Prostate gland (tissue), 2 donors: ENCODE data around the gene FAM110D. TPM values are rescaled to one million over a fixed set of nuclear protein-coding genes. Genes with fewer than 3 reads are reported as not detected.

ENCODE experiments used
- DNase-seq: peaks from one replicate; pipeline ENCODE4 v3.0.0-alpha.2; 2019; ENCODE audit warnings: low spot score
- H3K27ac ChIP-seq, 2 donors: fragments of 200-600 bp; sonication (generic); 2 replicates each; pipeline ENCODE4 v1.5.1; 2017 to 2019
- H3K27me3 ChIP-seq: fragments of 200-600 bp; sonication (generic); replicated peaks from 2 replicates; pipeline ENCODE4 v1.5.1; 2019; ENCODE audit not compliant: insufficient read depth
- H3K36me3 ChIP-seq, 2 donors: fragments of 200-600 bp; sonication (generic); 1 replicate in 1 of 2; 2 replicates in 1 of 2; pipeline versions ENCODE4 v1.5.1 to v1.8.1; 2017 to 2019
- H3K4me1 ChIP-seq: fragments of 200-600 bp; sonication (generic); replicated peaks from 2 replicates; pipeline ENCODE4 v1.5.1; 2019
- H3K4me3 ChIP-seq, 2 donors: fragments of 200-600 bp; sonication (generic); 2 replicates each; pipeline ENCODE4 v1.5.1; 2017 to 2019
- H3K9me3 ChIP-seq: fragments of 200-600 bp; sonication (generic); 2 replicates; pipeline ENCODE4 v1.5.1; 2017
- CTCF ChIP-seq, 4 experiments: fragments of 200-600 bp in 2 of 4; fragments of 450-650 bp in 2 of 4; sonication (generic) in 2 of 4; IDR thresholded peaks; 1 replicate in 3 of 4; 2 replicates in 1 of 4; pipeline ENCODE4 v1.5.1; 2016 to 2019; ENCODE audit warnings: antibody characterized with exemption in 4 of 4, mild to moderate bottlenecking in 2 of 4, moderate library complexity in 2 of 4
- POLR2A ChIP-seq: fragments of 450-650 bp; IDR thresholded peaks from one replicate; pipeline ENCODE4 v1.6.1; 2016; ENCODE audit warnings: antibody characterized with exemption, mild to moderate bottlenecking
- POLR2AphosphoS5 ChIP-seq: sonication (generic); formaldehyde crosslinking; IDR thresholded peaks from one replicate; pipeline ENCODE4 v1.6.1; 2017; ENCODE audit warnings: antibody characterized with exemption
- WGBS: methylation state at CpG from one replicate; pipeline ENCODE4 v1.1.5; 2018; 5-methylcytosine and 5-hydroxymethylcytosine counted together
- intact Hi-C: fragments of 100-400 bp; cut with DNase I; formaldehyde crosslinking; loops from one replicate; pipeline ENCODE4 v1.14.2; 2022
- total RNA-seq, 2 donors: library from RNA; depleted of rRNA; stranded (reverse); fragments of >200 nt; gene quantifications; one replicate each; pipeline ENCODE4 v1.1.0, GENCODE V29; 2016

FAM110D gene
- total RNA-seq, 2 donors from 2014 or later: 3.8 to 5.9 TPM

DNA sequence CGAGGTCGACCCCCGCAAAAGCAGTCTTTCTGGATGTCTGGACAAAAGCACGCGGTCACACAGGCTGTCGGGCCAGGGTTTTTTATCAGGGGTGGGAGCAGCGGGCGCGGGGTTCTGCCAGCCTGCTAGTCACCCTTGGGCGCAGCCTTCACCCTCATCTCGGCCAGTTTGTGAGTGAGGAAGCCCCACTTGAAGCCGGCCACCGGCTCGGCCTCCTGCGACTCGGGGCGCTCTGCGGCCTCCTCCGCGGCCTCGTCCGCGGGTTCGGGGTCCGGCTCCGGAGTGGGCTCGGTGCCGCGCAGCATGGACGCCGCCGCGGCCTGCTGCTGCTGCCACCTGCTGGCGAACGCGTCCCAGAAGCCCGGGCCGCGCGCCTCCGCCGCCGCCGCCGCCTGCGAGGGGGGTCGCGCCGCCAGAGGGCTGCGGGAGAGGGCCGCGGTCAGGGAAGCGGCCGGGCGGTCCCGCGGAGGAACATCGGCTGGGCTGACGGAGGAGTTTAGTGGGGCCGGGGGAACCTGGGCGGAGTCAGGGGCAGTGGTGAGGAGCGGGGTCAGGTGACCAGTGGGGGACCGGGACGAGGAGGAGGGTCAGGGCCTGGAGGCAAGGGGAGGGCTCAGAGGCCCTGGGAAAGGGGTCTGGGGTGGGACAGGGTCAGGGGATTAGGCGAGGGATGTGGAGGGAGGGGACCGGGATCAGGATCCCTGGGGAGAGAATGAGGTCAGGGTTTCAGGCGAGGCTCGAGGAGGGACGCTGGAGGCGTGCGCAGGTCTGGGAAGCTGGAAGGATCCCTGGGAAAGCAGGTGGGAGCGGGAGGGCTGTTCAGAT, 5.4 kb downstream of the FAM110D start:
- Histone ChIP-seq H3K36me3 (no peaks in the 10 kb centered on the region), H3K4me3 (peak overlapping the region; percentile 26 to 31), H3K4me1 (peaks cover 4% of the 10 kb centered on the region), H3K9me3 (no peaks in the 10 kb centered on the region), H3K27ac (no peak overlapping the region), H3K27me3 (no peaks in the 10 kb centered on the region)
- no peak for DNase-seq
- intact Hi-C loops: loop anchor here (5.0 kb wide), 1 partner anchor 62 kb away; no protein-coding TSS in a partner anchor
- peak; percentile 40 to 83 (median 50) for TF ChIP-seq CTCF (IDR thresholded peaks at IDR 0.05)
- TF ChIP-seq POLR2AphosphoS5: no peak
- 19% methylated on average over 40 of the region's 72 CpGs for WGBS

GRCh38 chr1:26164861-26165842, 6.3 kb downstream of the FAM110D start:
- no peak overlapping the region for H3K27ac ChIP-seq
- 71% methylated on average over 19 of the region's 19 CpGs for WGBS
- intact Hi-C loops: loop anchor here (5.0 kb wide), 2 partner anchors 63 to 157 kb away; no protein-coding TSS in a partner anchor

GRCh38 chr1:26166719-26167281, 7.9 kb downstream of the FAM110D start:
- Histone ChIP-seq H3K9me3 (no peaks in the 10 kb centered on the region), H3K27ac (no peak overlapping the region), H3K27me3 (no peaks in the 10 kb centered on the region), H3K36me3 (no peaks in the 10 kb centered on the region), H3K4me1 (no peaks in the 10 kb centered on the region), H3K4me3 (no peak overlapping the region)
- intact Hi-C loops: loop anchor here (5.0 kb wide), 1 partner anchor 156 kb away; no protein-coding TSS in a partner anchor
- TF ChIP-seq POLR2A: no peak
- no peak for TF ChIP-seq POLR2AphosphoS5
- no peak for TF ChIP-seq CTCF (IDR thresholded peaks at IDR 0.05)
- DNase-seq: no peak
- WGBS: 75% methylated on average over 4 of the region's 4 CpGs

More at GRCh38 chr1:26164861-26165842, 6.3 kb downstream of the FAM110D start:
- Histone ChIP-seq H3K4me1 (peaks cover 4% of the 10 kb centered on the region), H3K36me3 (no peaks in the 10 kb centered on the region), H3K27me3 (no peaks in the 10 kb centered on the region), H3K4me3 (no peak overlapping the region), H3K9me3 (no peaks in the 10 kb centered on the region)
- no peak for TF ChIP-seq CTCF (IDR thresholded peaks at IDR 0.05)
- TF ChIP-seq POLR2A: no peak
- no peak for TF ChIP-seq POLR2AphosphoS5
- no peak for DNase-seq

DNA sequence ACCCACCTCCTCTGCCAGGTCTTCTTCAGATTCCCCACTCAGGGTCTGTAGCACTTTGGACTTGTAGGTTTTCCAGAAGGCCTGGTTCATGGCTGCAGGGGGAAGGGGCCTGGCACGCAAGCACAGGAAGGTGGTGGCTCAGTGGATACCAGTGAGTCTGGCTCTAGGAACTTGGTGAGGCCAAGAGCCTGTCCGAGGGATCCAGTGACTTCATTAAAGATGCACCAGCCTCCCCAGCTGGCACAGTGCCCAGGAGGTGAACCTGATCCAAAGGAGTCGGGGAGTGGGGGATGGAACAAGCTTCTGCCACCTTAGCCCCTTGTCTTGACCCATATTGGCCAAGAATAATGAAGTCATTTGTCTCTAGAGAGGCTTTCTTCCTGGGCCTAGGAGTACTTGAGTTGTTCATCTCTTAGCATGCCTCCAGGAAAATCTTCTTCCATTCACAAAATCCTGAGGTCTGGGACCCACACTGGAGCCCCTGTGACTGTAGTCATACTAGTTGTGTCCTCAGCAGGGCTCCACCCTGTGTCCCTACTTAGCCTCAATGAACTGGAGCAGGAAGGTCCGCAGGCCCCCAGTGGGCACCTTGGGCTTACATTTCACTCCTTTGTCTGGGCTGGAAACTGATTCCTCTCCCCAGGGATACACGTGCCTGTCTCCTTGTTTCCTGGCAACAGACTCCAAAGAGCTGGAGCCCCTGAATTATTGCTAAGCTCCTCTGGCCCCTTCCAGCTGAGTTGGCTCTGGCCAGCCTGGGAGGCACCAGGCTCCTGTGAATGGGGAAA, 9.7 kb downstream of the FAM110D start, which contains the start of gene C1orf232:
C1orf232 (minus strand) TSS at position 554 of the 788 bp plus-strand sequence; CDS start at position 90, 464 bp downstream.
- H3K4me1 ChIP-seq: no peaks in the 10 kb centered on the region
- no peaks in the 10 kb centered on the region for H3K36me3 ChIP-seq
- peak within 1 kb of the TSS; percentile 68 to 77 for H3K27ac ChIP-seq
- TF ChIP-seq POLR2AphosphoS5 (no peak), CTCF (IDR thresholded peaks at IDR 0.05) (no peak), POLR2A (no peak)
- H3K9me3 ChIP-seq: no peaks in the 10 kb centered on the region
- intact Hi-C loops: loop anchor here (2.0 to 5.0 kb wide), 2 partner anchors 64 to 154 kb away; no protein-coding TSS in a partner anchor
- 52% methylated on average over 5 of the region's 5 CpGs for WGBS
- H3K27me3 ChIP-seq: no peaks in the 10 kb centered on the region
- DNase-seq: no peak
- H3K4me3 ChIP-seq: peak within 1 kb of the TSS; percentile 75 to 95
